Smooth muscle cell (in vitro differentiated cells): ENCODE data around the gene ZBTB45. TPM values are rescaled to one million over a fixed set of nuclear protein-coding genes. Genes with fewer than 3 reads are reported as not detected.

ENCODE experiments used
- DNase-seq: peaks from one replicate; lab custom pipeline; 2025; ENCODE audit not compliant: unreplicated experiment; lab: John Stamatoyannopoulos, UW
- H2AFZ ChIP-seq: fragments of 200-600 bp; sonication (generic); 2 replicates; pipeline ENCODE4 v1.6.0; 2016; ENCODE audit warnings: antibody characterized with exemption, low read depth, mild to moderate bottlenecking
- H3F3A ChIP-seq: fragments of 200-600 bp; sonication (generic); 2 replicates; pipeline ENCODE4 v1.6.0; 2017; ENCODE audit warnings: antibody characterized with exemption, low read depth
- H3K27ac ChIP-seq: fragments of 200-600 bp; sonication (generic); 2 replicates; pipeline ENCODE4 v1.5.1; 2016; ENCODE audit warnings: low read depth, mild to moderate bottlenecking
- H3K27me3 ChIP-seq: fragments of 200-600 bp; sonication (generic); 2 replicates; pipeline ENCODE4 v1.6.1; 2016; ENCODE audit warnings: low read depth, mild to moderate bottlenecking
- H3K36me3 ChIP-seq: fragments of 200-600 bp; sonication (generic); 2 replicates; pipeline ENCODE4 v1.5.1; 2016; ENCODE audit warnings: low read depth
- H3K4me1 ChIP-seq: fragments of 200-600 bp; sonication (generic); 2 replicates; pipeline ENCODE4 v1.5.1; 2016; ENCODE audit warnings: low read depth
- H3K4me2 ChIP-seq: fragments of 200-600 bp; sonication (generic); 2 replicates; pipeline ENCODE4 v1.6.0; 2016; ENCODE audit warnings: mild to moderate bottlenecking
- H3K4me3 ChIP-seq: fragments of 200-600 bp; sonication (generic); 2 replicates; pipeline ENCODE4 v1.5.1; 2016; ENCODE audit warnings: mild to moderate bottlenecking
- H3K79me2 ChIP-seq: fragments of 200-600 bp; sonication (generic); 2 replicates; pipeline ENCODE4 v1.6.0; 2016; ENCODE audit warnings: low read depth, mild to moderate bottlenecking
- H3K9ac ChIP-seq: fragments of 200-600 bp; sonication (generic); 2 replicates; pipeline ENCODE4 v1.6.0; 2016; ENCODE audit warnings: low read depth
- H3K9me3 ChIP-seq: fragments of 200-600 bp; sonication (generic); replicated peaks from 2 replicates; pipeline ENCODE4 v1.5.1; 2016; ENCODE audit warnings: low read depth
- H4K20me1 ChIP-seq: fragments of 200-600 bp; sonication (generic); 2 replicates; pipeline ENCODE4 v1.6.0; 2016; ENCODE audit warnings: low read depth
- WGBS: methylation state at CpG from one replicate; pipeline ENCODE4 v1.1.7; 2016; ENCODE audit warnings: low lambda C conversion rate; 5-methylcytosine and 5-hydroxymethylcytosine counted together
- polyA plus RNA-seq: library from polyadenylated mRNA; unstranded; fragments of >200 nt; fragmentation: Nextera tagmentation; extraction: Ambion mirVana; gene quantifications from 2 replicates; pipeline ENCODE4 v1.2.1, GENCODE V29; 2016
- total RNA-seq: library from RNA; depleted of rRNA; stranded (reverse); fragments of >200 nt; gene quantifications from 2 replicates; pipeline ENCODE4 v1.2.3, GENCODE V29; 2014
- TF ChIP-seq, protein P1 (sequence below): fragments of 200-600 bp; sonication (generic); IDR thresholded peaks from 2 replicates; pipeline ENCODE4 v1.5.1; 2017; ENCODE audit warnings: borderline replicate concordance, mild to moderate bottlenecking, antibody characterized with exemption; ENCODE audit not compliant: insufficient read depth, poor library complexity, severe bottlenecking

Gene ZBTB45
- total and polyA plus RNA-seq, 2 experiments from 2014 or later, result 8.7 to 23.7 TPM

GRCh38 chr19:58559275-58560006 lies 39.8 kb upstream of the ZBTB45 start:
- peak overlapping the region; percentile 94 for H3K4me2 ChIP-seq
- H3K27me3 ChIP-seq, result no peaks in the 10 kb centered on the region
- H4K20me1 ChIP-seq, result peaks cover 20% of the 10 kb centered on the region
- H3K79me2 ChIP-seq, result peaks cover 27% of the 10 kb centered on the region
- no peaks in the 10 kb centered on the region for H3K9me3 ChIP-seq
- WGBS, result 2% methylated on average over 33 of the region's 33 CpGs
- H3F3A ChIP-seq, result peaks cover 15% of the 10 kb centered on the region
- H3K4me1 ChIP-seq, result peaks cover 17% of the 10 kb centered on the region
- H3K27ac ChIP-seq, result peak overlapping the region; percentile 98
- peak overlapping the region; percentile 62 for H3K4me3 ChIP-seq
- no peak for DNase-seq
- H3K36me3 ChIP-seq, result no peaks in the 10 kb centered on the region
- peak overlapping the region; percentile 29 for H2AFZ ChIP-seq
- TF ChIP-seq, protein P1, sequence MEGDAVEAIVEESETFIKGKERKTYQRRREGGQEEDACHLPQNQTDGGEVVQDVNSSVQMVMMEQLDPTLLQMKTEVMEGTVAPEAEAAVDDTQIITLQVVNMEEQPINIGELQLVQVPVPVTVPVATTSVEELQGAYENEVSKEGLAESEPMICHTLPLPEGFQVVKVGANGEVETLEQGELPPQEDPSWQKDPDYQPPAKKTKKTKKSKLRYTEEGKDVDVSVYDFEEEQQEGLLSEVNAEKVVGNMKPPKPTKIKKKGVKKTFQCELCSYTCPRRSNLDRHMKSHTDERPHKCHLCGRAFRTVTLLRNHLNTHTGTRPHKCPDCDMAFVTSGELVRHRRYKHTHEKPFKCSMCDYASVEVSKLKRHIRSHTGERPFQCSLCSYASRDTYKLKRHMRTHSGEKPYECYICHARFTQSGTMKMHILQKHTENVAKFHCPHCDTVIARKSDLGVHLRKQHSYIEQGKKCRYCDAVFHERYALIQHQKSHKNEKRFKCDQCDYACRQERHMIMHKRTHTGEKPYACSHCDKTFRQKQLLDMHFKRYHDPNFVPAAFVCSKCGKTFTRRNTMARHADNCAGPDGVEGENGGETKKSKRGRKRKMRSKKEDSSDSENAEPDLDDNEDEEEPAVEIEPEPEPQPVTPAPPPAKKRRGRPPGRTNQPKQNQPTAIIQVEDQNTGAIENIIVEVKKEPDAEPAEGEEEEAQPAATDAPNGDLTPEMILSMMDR, result no peak
- H3K9ac ChIP-seq, result peak overlapping the region; percentile 96

GRCh38 chr19:58558623-58559274 lies 39.1 kb upstream of the ZBTB45 start:
- Histone ChIP-seq H3K4me1 (peaks cover 20% of the 10 kb centered on the region), H3K27me3 (no peaks in the 10 kb centered on the region), H3F3A (peaks cover 14% of the 10 kb centered on the region), H2AFZ (peak overlapping the region; percentile 29), H3K4me3 (peak overlapping the region; percentile 62), H3K79me2 (peaks cover 33% of the 10 kb centered on the region), H4K20me1 (peaks cover 20% of the 10 kb centered on the region), H3K36me3 (no peaks in the 10 kb centered on the region), H3K9me3 (no peaks in the 10 kb centered on the region), H3K4me2 (peak overlapping the region; percentile 94), H3K27ac (peak overlapping the region; percentile 98), H3K9ac (peak overlapping the region; percentile 96)
- TF ChIP-seq, protein P1, result no peak
- DNase-seq, result no peak
- WGBS, result under 1% methylated on average over 63 of the region's 76 CpGs

- peaks cover 25% of the 10 kb centered on the region for H3K4me1 ChIP-seq
- no peaks in the 10 kb centered on the region for H3K27me3 ChIP-seq
- TF ChIP-seq, protein P1, result no peak
- peak within 1 kb of the TSS; percentile 96 for H3K9ac ChIP-seq
- peaks cover 14% of the 10 kb centered on the region for H3F3A ChIP-seq
- no peaks in the 10 kb centered on the region for H3K36me3 ChIP-seq
- under 1% methylated on average over 15 of the region's 62 CpGs for WGBS
- peaks cover 39% of the 10 kb centered on the region for H3K79me2 ChIP-seq
- H4K20me1 ChIP-seq, result peaks cover 17% of the 10 kb centered on the region
- H3K9me3 ChIP-seq, result no peaks in the 10 kb centered on the region
- H3K27ac ChIP-seq, result peak within 1 kb of the TSS; percentile 98
- H2AFZ ChIP-seq, result peak within 1 kb of the TSS; percentile 29
- no peak for DNase-seq
- H3K4me3 ChIP-seq, result peak within 1 kb of the TSS; percentile 62
- peak within 1 kb of the TSS; percentile 94 for H3K4me2 ChIP-seq
Observed at GRCh38 chr19:58558066-58558622, 38.5 kb upstream of the ZBTB45 start, which contains the start of gene UBE2M. Gene UBE2M, minus strand, starts transcription at chr19:58558611. Its CDS starts 230 bp downstream, at chr19:58558381.
